ENCODE results near the gene MYH9.

MYH9 gene

DNA sequence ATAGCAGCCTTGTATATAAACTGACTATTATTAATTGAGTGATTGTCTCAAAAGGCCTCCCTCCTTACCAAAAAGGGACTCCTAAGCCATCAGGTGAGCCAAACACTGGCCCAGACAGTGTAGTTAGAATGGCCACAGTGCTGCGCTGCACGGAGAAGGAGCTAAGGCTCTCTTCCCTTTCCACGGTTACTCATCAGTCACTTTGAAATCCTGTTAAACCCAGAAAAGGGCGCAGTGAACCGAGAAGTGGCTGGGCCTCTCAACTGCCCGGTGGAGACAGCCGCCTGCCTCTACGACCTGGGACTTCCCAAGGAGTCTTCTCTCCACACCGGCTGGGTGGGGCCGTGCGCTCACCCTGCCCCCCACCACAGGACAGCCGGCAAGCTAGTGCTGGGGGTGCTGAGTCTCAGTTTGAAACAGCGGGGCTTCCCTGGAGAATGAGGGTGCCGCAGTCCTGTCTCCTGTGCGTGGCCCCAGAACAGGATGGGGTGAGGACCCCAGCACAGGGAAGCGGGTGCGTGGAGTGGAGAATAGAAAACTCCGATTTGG is 1.3 kb downstream of the MYH9 start:
- DNase-seq (ENCODE audit: low spot score), result peak; percentile 83
- TF ChIP-seq, protein P1, sequence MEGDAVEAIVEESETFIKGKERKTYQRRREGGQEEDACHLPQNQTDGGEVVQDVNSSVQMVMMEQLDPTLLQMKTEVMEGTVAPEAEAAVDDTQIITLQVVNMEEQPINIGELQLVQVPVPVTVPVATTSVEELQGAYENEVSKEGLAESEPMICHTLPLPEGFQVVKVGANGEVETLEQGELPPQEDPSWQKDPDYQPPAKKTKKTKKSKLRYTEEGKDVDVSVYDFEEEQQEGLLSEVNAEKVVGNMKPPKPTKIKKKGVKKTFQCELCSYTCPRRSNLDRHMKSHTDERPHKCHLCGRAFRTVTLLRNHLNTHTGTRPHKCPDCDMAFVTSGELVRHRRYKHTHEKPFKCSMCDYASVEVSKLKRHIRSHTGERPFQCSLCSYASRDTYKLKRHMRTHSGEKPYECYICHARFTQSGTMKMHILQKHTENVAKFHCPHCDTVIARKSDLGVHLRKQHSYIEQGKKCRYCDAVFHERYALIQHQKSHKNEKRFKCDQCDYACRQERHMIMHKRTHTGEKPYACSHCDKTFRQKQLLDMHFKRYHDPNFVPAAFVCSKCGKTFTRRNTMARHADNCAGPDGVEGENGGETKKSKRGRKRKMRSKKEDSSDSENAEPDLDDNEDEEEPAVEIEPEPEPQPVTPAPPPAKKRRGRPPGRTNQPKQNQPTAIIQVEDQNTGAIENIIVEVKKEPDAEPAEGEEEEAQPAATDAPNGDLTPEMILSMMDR (IDR thresholded peaks at IDR 0.05; ENCODE audit: extremely low read depth, missing control alignments), result peak; percentile 4

DNA sequence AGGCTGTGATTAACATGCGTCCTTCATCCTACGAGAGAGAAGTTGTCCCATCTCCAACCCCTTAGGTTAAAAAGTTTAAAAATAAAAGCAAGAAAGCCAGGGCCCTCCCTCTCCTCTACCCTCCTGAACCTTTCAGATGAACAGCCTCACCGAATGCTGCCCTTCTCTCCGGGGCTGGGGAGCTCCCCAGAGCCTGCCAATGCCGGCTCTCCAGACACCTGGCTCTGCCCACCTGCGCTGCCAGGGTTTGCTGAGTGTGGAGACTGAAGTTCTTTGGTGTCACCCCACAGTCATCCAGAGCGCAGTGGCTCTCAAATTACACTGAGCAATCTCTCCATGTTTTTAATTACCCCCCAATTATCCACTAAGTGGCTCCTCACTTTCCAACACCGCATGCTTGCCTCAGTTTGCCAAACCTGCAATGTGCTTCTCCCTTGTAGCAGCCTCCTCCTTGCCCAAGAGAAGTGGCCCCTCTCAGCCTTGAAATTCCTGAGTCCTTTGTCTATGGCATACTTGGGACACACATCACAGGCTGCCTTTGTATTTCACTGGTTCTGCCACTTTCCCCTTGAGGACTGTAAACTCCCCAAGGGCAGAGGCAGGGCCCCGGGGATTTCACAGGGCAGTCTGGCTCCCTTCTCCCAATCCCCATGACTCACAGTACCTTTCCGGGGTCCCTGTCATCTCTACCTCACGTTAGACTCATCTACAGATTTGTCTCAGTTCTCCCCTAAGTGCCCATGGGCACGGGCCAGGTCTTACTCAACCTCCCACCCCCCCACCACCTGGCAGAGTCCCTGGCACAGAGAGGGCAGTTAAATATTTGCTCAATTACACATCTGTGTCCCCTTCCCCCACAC is 2.0 kb downstream of the MYH9 start:
- no peak for DNase-seq (ENCODE audit: low spot score)
- TF ChIP-seq, protein P1 (IDR thresholded peaks at IDR 0.05; ENCODE audit: extremely low read depth, missing control alignments), result no peak

DNA sequence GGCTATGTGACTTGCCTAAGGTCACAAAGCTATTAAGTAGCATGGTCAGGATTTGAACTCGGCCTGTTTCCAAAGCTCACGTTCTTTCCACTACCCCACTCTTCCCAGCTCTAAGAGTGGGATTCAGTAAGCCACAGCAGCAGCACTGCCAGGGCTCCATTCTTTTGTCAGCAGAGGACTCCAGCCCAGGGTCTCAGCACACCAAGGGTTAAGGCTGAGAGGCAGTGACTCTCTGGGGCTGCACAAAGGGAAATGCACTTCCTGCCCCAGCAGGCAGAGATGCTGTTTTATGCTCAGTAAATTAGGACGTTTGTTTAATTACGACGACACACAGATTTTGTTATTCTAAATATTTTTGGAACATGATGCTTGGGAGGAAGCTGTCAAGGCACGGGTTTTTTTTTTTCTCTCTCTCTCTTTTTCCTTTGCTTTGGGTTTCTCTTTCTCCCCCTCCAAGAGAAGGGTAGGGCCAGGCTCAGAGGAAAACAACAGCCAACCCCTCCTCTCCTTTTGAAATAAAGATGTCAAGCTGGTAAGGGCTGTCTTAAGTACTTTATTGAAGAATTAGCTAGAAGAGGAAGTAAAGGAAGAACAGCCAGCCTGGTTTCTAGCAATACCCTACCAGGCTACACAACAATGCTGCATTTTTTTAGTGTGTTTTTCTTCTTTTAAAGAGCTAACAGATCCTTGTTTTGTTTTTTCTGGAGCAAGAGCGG is 2.8 kb downstream of the MYH9 start:
- DNase-seq (ENCODE audit: low spot score), result no peak

DNA sequence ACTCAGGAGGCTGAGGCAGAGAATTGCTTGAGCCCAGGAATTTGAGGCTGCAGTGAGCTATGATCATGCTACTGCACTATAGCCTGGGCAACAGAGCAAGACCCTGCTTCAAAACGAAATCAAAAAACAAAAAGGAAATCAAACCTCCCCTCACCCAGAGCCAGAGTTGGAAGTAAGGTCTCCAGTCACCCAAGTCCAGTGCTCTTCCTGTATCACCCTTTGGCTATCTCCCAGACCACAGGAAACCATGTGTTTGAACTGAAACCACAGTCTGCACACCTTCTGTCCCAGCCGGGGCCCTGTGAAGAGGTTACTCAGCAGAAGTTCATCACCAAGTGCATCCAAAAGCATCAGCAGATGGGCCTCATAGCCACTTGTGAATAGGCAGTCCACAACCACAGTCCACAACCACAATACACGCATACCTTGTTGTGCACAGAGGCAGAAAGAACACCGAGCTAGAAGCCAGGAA is 4.6 kb downstream of the MYH9 start:
- DNase-seq (ENCODE audit: low spot score), result peak; percentile 56
- TF ChIP-seq, protein P1 (IDR thresholded peaks at IDR 0.05; ENCODE audit: extremely low read depth, missing control alignments), result no peak

More for the DNA sequence above, 2.8 kb downstream of the MYH9 start:
- TF ChIP-seq, protein P1 (IDR thresholded peaks at IDR 0.05; ENCODE audit: extremely low read depth, missing control alignments), result no peak

DNA sequence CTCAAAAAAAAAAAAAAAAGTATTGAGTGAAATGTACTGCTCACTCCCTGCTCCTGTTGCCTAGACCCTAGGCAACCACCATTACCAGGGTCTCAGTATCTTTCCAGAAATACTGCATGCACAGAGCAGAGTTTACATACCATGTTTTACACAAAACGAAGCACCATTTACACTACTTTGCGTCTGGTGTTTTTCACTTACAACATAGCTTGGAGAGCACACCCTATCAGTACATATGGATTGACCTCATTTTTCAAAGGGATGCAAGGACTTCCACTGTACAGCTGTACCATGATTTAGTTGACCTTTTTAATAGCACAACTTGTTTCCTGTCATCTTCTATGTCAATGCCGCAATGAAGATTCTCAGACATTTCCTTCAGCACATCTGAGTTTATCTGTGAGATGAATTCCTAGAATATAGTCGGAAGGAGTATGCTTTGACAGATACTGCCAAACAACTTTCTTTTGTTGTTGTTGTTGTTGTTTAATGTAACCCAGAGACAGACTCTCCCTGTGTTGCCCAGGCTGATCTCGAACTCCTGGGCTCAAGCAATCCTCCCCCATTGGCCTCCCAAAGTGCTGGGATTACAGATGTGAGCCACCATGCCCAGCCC is 6.1 kb downstream of the MYH9 start:
- no peak for DNase-seq (ENCODE audit: low spot score)
- TF ChIP-seq, protein P1 (IDR thresholded peaks at IDR 0.05; ENCODE audit: extremely low read depth, missing control alignments), result no peak

DNA sequence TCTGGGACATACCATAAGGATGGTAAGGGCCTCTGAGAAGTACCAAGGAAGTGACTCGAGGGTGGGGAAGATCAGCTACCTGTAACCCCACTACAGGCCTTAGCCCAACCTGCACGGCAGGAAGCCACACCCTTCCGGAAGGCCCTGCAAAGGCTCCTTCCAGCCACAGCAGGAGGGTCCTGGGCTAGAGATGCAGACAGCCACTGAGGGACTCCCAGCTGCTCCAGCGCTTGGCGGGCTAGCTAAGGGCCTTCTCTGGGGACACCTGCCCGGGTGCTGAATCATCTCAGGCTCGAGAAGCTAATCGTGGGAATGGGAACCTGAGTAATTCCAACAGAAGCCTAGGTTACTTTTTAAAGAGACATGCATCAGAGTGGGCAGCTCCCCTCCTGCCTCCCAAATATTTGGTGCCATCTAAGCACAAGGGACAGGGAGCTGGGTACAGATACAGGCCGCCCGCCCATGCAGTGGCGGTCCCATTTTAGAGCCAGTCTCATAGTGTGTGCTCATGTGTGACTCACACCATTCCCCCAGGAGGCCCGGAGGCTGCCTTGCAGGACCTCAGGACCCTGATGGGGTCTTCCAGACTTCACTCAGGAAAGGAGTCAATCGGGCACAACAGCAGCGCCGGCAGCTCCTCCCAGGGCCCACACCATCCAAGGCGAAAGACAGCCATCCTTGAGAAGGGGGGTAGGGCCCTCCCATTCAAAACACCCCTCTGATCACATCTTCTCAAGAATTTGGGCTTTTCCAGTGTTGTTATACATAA is 8.0 kb downstream of the MYH9 start:
- DNase-seq (ENCODE audit: low spot score), result no peak
- TF ChIP-seq, protein P1 (IDR thresholded peaks at IDR 0.05; ENCODE audit: extremely low read depth, missing control alignments), result no peak

Data from GM20000 (cell line).